OCI-LY1 (cell line): ENCODE measurements around the gene STXBP2.

Source experiments
- H2AFZ ChIP-seq: fragments of 200-600 bp; sonication (generic), shearing (Covaris generic); 2 replicates; pipeline ENCODE4 v1.6.0; 2014; ENCODE audit warnings: antibody characterized with exemption, mild to moderate bottlenecking, low read length
- H3F3A ChIP-seq: fragments of 200-600 bp; sonication (generic), shearing (Covaris generic); 2 replicates; pipeline ENCODE4 v1.6.0; 2014; ENCODE audit warnings: mild to moderate bottlenecking, antibody characterized with exemption, low read length, moderate library complexity; ENCODE audit not compliant: insufficient read depth
- H3K27ac ChIP-seq: fragments of 200-600 bp; sonication (generic); 2 replicates; pipeline ENCODE4 v1.5.1; 2014; ENCODE audit warnings: low read length, mixed run types, mild to moderate bottlenecking, low read depth; ENCODE audit not compliant: poor library complexity, severe bottlenecking
- H3K27me3 ChIP-seq: fragments of 200-600 bp; sonication (generic); 2 replicates; pipeline ENCODE4 v1.6.0; 2014; ENCODE audit warnings: antibody characterized with exemption, mild to moderate bottlenecking, low read length, moderate library complexity; ENCODE audit not compliant: insufficient read depth
- H3K36me3 ChIP-seq: fragments of 200-600 bp; sonication (generic); 2 replicates; pipeline ENCODE4 v1.6.1; 2014; ENCODE audit warnings: mild to moderate bottlenecking, antibody characterized with exemption, low read length, moderate library complexity, mixed read lengths; ENCODE audit not compliant: insufficient read depth
- H3K4me1 ChIP-seq: fragments of 200-600 bp; sonication (generic); 2 replicates; pipeline ENCODE4 v1.5.1; 2014; ENCODE audit warnings: mild to moderate bottlenecking, low read length, moderate library complexity; ENCODE audit not compliant: insufficient read depth, severe bottlenecking
- H3K4me2 ChIP-seq: fragments of 200-600 bp; sonication (generic), shearing (Covaris generic); 2 replicates; pipeline ENCODE4 v1.6.1; 2014; ENCODE audit warnings: low read length
- H3K4me3 ChIP-seq: fragments of 200-600 bp; sonication (generic); 2 replicates; pipeline ENCODE4 v1.5.1; 2014; ENCODE audit warnings: low read length, low read depth, mild to moderate bottlenecking, mixed read lengths; ENCODE audit not compliant: poor library complexity, severe bottlenecking
- H3K79me2 ChIP-seq: fragments of 200-600 bp; shearing (Covaris generic); 2 replicates; pipeline ENCODE4 v1.6.1; 2016; ENCODE audit warnings: mixed run types, low read length, mixed read lengths; ENCODE audit not compliant: insufficient read depth
- H3K9ac ChIP-seq: fragments of 200-600 bp; sonication (generic), shearing (Covaris generic); 2 replicates; pipeline ENCODE4 v1.6.1; 2014; ENCODE audit warnings: mild to moderate bottlenecking, low read length, mixed read lengths
- H3K9me2 ChIP-seq: fragments of 200-600 bp; sonication (generic), shearing (Covaris generic); 2 replicates; pipeline ENCODE4 v1.6.1; 2014; ENCODE audit warnings: low read depth, mild to moderate bottlenecking, low read length, mixed read lengths
- H3K9me3 ChIP-seq: fragments of 200-600 bp; shearing (Covaris generic); 2 replicates; pipeline ENCODE4 v1.6.1; 2014; ENCODE audit warnings: low read length, mixed read lengths
- H4K20me1 ChIP-seq: fragments of 200-600 bp; sonication (generic), shearing (Covaris generic); 2 replicates; pipeline ENCODE4 v1.6.0; 2016; ENCODE audit warnings: mild to moderate bottlenecking, low read length; ENCODE audit not compliant: insufficient read depth
- EZH2 ChIP-seq: fragments of 200-600 bp; sonication (generic), shearing (Covaris generic); IDR thresholded peaks from 2 replicates; pipeline ENCODE4 v1.8.0; 2017; ENCODE audit warnings: borderline replicate concordance, mixed run types, mild to moderate bottlenecking, antibody characterized with exemption, low read length, moderate library complexity, mixed read lengths
- TF ChIP-seq, protein P1 (sequence below): fragments of 200-600 bp; sonication (generic), shearing (Covaris generic); IDR thresholded peaks from 2 replicates; pipeline ENCODE4 v1.5.1; 2017; ENCODE audit warnings: mild to moderate bottlenecking, antibody characterized with exemption, low read length, moderate library complexity, mixed read lengths

Gene STXBP2

DNA sequence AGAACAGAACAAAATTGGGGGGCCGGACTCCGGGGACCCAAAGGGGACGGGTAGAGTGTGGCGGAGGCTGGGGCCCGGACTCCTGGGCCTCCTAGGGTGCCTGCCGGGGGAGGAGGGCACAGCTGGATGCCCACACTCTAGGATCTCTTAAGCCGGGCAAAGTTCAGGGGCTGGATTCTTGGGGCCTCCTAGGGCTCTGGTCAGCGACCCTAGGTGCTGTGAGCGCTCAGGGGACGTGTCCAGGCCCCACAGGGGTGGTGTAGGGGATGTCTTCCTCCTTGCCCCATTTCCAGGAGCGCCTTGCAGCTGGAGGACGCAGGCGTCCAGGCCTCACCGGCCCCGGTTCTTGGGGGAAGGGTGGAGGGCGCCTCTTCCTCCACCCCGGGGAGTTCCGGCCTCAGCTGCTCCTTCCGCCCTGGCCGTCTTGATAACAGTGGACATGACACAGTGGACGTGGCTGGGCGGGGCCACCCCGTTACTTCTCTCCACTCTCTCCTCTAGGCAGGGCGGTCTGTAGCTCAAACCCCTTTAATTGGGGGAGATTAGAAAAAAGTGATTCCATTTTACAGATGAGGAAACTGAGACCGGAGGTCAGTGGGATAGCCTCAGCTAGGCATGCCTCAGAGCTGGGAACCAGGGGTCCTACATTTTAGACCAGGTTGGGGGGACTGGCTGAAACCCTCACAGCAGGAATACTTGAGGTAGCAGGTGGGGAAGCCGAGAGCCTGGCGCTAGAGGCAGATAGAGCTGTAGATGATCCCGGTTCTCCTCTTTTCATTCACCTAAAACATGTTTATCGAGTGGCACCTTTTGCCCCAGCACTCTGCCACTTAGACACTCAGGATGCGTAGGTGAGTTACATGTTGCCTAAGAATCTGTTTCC, 705 bp downstream of the STXBP2 start:
- no peaks in the 10 kb centered on the region for H3K79me2 ChIP-seq
- H3K9ac ChIP-seq, result peak overlapping the region; percentile 99
- H3K27ac ChIP-seq, result peak overlapping the region; percentile 18
- no peak for TF ChIP-seq EZH2
- H4K20me1 ChIP-seq, result no peaks in the 10 kb centered on the region
- H3F3A ChIP-seq, result no peaks in the 10 kb centered on the region; the same call in 1 of the 2 replicates
- H3K9me2 ChIP-seq, result no peaks in the 10 kb centered on the region
- no peaks in the 10 kb centered on the region; the same call in 1 of the 2 replicates for H3K36me3 ChIP-seq
- peak overlapping the region; percentile 100 for H3K4me3 ChIP-seq
- H3K4me1 ChIP-seq, result peaks cover 13% of the 10 kb centered on the region
- H3K4me2 ChIP-seq, result peak overlapping the region; percentile 99
- H3K9me3 ChIP-seq, result no peaks in the 10 kb centered on the region
- no peaks in the 10 kb centered on the region for H3K27me3 ChIP-seq
- no peak overlapping the region for H2AFZ ChIP-seq

DNA sequence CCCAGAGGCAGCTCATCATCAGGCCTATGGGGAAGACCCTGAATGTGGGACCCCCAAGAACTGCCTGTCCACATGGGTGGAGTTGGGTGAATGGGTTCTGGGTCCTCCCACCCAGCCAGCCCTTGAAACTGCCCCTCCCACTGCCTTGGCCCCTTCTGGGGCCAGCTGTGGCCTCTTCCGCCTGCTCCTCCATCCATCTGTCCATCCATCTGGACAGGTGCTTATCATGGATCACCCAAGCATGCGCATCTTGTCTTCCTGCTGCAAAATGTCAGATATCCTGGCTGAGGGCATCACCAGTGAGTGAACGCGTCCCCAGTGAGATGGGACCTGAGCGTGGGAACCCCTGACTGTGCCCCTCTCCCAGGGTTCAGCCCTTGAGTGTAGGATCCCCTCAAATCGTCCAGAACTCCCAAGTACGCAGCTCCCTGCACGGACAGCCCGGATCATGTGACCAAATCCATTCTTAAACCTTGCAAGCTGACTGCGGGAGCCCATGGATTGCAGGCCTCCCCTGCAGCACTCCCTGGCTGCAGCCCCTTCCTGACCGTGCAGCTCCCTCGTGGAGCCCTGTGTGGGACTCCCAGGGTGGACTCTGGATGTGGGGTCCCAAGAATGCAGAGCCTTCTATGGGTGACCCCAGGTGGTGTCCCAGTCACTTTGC, 2.0 kb downstream of the STXBP2 start:
- H3F3A ChIP-seq, result no peaks in the 10 kb centered on the region; the same call in 1 of the 2 replicates
- H3K4me1 ChIP-seq, result peaks cover 13% of the 10 kb centered on the region
- H3K36me3 ChIP-seq, result no peaks in the 10 kb centered on the region
- no peak overlapping the region for H3K4me3 ChIP-seq
- no peaks in the 10 kb centered on the region for H3K9me3 ChIP-seq
- H3K9ac ChIP-seq, result no peak overlapping the region
- no peaks in the 10 kb centered on the region for H3K79me2 ChIP-seq
- no peaks in the 10 kb centered on the region for H3K9me2 ChIP-seq
- H3K27me3 ChIP-seq, result no peaks in the 10 kb centered on the region
- no peaks in the 10 kb centered on the region for H4K20me1 ChIP-seq
- H2AFZ ChIP-seq, result no peak overlapping the region
- no peak overlapping the region for H3K27ac ChIP-seq
- H3K4me2 ChIP-seq, result no peak overlapping the region
- no peak for TF ChIP-seq EZH2
- TF ChIP-seq, protein P1, sequence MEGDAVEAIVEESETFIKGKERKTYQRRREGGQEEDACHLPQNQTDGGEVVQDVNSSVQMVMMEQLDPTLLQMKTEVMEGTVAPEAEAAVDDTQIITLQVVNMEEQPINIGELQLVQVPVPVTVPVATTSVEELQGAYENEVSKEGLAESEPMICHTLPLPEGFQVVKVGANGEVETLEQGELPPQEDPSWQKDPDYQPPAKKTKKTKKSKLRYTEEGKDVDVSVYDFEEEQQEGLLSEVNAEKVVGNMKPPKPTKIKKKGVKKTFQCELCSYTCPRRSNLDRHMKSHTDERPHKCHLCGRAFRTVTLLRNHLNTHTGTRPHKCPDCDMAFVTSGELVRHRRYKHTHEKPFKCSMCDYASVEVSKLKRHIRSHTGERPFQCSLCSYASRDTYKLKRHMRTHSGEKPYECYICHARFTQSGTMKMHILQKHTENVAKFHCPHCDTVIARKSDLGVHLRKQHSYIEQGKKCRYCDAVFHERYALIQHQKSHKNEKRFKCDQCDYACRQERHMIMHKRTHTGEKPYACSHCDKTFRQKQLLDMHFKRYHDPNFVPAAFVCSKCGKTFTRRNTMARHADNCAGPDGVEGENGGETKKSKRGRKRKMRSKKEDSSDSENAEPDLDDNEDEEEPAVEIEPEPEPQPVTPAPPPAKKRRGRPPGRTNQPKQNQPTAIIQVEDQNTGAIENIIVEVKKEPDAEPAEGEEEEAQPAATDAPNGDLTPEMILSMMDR, result no peak

DNA sequence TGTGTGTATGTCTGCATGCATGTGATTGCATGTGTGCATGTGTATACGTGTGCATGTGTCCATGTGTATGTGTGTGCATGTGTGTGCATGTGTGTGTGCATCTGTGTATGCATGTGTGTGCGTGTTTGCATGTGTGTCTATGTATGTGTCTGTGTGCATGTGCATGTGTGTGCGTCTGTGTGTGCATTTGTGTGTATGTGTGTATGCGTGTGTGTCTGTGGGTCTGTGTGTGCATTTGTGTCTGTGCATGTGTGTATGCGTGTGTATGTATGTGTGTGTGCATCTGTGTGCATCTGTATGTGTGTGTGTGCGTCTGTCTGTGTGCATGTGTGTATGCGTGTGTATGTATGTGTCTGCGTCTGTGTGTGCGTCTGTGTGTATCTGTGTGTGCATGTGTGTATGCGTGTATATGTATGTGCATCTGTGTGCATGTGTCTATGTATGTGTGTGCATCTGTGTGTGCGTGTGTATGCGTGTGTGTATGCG, 3.0 kb downstream of the STXBP2 start:
- Histone ChIP-seq H3K4me1 (peaks cover 13% of the 10 kb centered on the region), H3K79me2 (no peaks in the 10 kb centered on the region), H3K4me3 (no peak overlapping the region), H2AFZ (no peak overlapping the region), H4K20me1 (no peaks in the 10 kb centered on the region), H3F3A (no peaks in the 10 kb centered on the region; the same call in 1 of the 2 replicates), H3K4me2 (no peak overlapping the region), H3K27ac (no peak overlapping the region), H3K9me3 (no peaks in the 10 kb centered on the region), H3K27me3 (no peaks in the 10 kb centered on the region), H3K36me3 (peaks cover 6% of the 10 kb centered on the region), H3K9me2 (no peaks in the 10 kb centered on the region), H3K9ac (no peak overlapping the region)
- TF ChIP-seq EZH2, result no peak
- TF ChIP-seq, protein P1, result no peak
